Measurements from ENCODE around the gene GPR158.

DNA sequence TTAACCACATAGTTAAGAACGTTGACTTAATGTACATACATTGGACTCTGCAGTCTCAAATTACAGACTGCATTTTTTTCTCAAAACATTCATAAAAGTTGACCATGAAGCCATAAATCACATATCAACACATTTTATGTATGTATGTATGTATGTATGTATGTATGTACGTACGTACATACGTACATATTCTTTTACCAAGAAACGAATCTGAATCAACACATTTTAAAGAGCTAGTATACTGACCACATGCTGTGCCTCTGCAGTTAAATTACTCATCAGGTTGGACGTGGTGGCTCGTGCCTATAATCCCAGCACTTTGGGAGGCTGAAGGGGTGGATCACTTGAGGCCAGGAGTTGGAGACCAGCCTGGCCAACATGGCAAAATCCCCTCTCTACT, 105.8 kb downstream of the GPR158 start:
- TF ChIP-seq POLR2A (IDR thresholded peaks at IDR 0.05; ENCODE audit: low read depth, low read length), result no peak
- no peak for TF ChIP-seq POLR2AphosphoS5 (IDR thresholded peaks at IDR 0.05; ENCODE audit: low read depth, low read length)
- no peak for TF ChIP-seq TAF1 (IDR thresholded peaks at IDR 0.05; ENCODE audit: borderline replicate concordance, low read depth, low read length)

Data from GM12892 (cell line).